Neural cell (in vitro differentiated cells): Measurements from ENCODE around the gene PDLIM3. TPM values are rescaled to one million over a fixed set of nuclear protein-coding genes. Genes with fewer than 3 reads are reported as not detected.
"Not testable (repeated sequence)": the region's sequence is repeated elsewhere in the genome, so short reads cannot be mapped to it uniquely, and the experiment has no call there.

Experiments
- H2AFZ ChIP-seq: fragments of 200-600, 300-800 bp; sonication (generic), shearing (Covaris generic); 2 replicates; pipeline ENCODE4 v1.6.0; 2014; ENCODE audit warnings: low read depth, mild to moderate bottlenecking, antibody characterized with exemption, low read length, moderate library complexity
- H3F3A ChIP-seq: fragments of 200-600 bp; shearing (Covaris generic); 2 replicates; pipeline ENCODE4 v1.6.1; 2016; ENCODE audit warnings: mild to moderate bottlenecking, moderate library complexity, mixed read lengths, antibody characterized with exemption, low read length; ENCODE audit not compliant: insufficient read depth, poor library complexity, severe bottlenecking
- H3K27ac ChIP-seq: fragments of 200-600, 300-800 bp; sonication (generic), shearing (Covaris generic); 2 replicates; pipeline ENCODE4 v1.5.1; 2014; ENCODE audit warnings: mild to moderate bottlenecking, low read length, moderate library complexity
- H3K27me3 ChIP-seq: fragments of 300-800, 200-600 bp; sonication (generic), shearing (Covaris generic); 2 replicates; pipeline ENCODE4 v1.6.0; 2014; ENCODE audit warnings: mild to moderate bottlenecking, low read depth, low read length, moderate library complexity; ENCODE audit not compliant: insufficient read depth
- H3K36me3 ChIP-seq: fragments of 300-800, 200-600 bp; sonication (generic), shearing (Covaris generic); 2 replicates; pipeline ENCODE4 v1.5.1; 2014; ENCODE audit warnings: mild to moderate bottlenecking, antibody characterized with exemption, low read length, moderate library complexity; ENCODE audit not compliant: insufficient read depth
- H3K4me2 ChIP-seq: fragments of 300-800, 200-600 bp; sonication (generic), shearing (Covaris generic); 2 replicates; pipeline ENCODE4 v1.6.0; 2014; ENCODE audit warnings: mild to moderate bottlenecking, low read length
- H3K4me3 ChIP-seq: fragments of 300-800, 200-600 bp; sonication (generic), shearing (Covaris generic); 2 replicates; pipeline ENCODE4 v1.5.1; 2014; ENCODE audit warnings: mild to moderate bottlenecking, low read length, moderate library complexity
- H3K79me2 ChIP-seq: fragments of 200-600 bp; shearing (Covaris generic); replicated peaks from 2 replicates; pipeline ENCODE4 v1.6.0; 2014; ENCODE audit warnings: mild to moderate bottlenecking, low read length, moderate library complexity; ENCODE audit not compliant: insufficient read depth
- H3K9ac ChIP-seq: fragments of 300-800, 200-600 bp; sonication (generic), shearing (Covaris generic); 2 replicates; pipeline ENCODE4 v1.6.1; 2016; ENCODE audit warnings: mild to moderate bottlenecking, low read length, mixed read lengths
- H3K9me2 ChIP-seq: fragments of 200-600 bp; shearing (Covaris generic); 2 replicates; pipeline ENCODE4 v1.6.1; 2016; ENCODE audit warnings: mild to moderate bottlenecking, low read length, mixed read lengths; ENCODE audit not compliant: insufficient read depth
- H3K9me3 ChIP-seq: fragments of 200-600, 300-800 bp; sonication (generic), shearing (Covaris generic); 2 replicates; pipeline ENCODE4 v1.6.1; 2016; ENCODE audit warnings: mild to moderate bottlenecking, mixed run types, low read length, moderate library complexity, mixed read lengths
- H4K20me1 ChIP-seq: fragments of 200-600 bp; shearing (Covaris generic); 2 replicates; pipeline ENCODE4 v1.6.1; 2016; ENCODE audit warnings: mild to moderate bottlenecking, mixed run types; ENCODE audit not compliant: insufficient read depth
- CTCF ChIP-seq: fragments of 450-650 bp; IDR thresholded peaks from 2 replicates; pipeline ENCODE4 v1.5.1; 2014; ENCODE audit warnings: antibody characterized with exemption, mild to moderate bottlenecking, moderate library complexity; ENCODE audit not compliant: poor library complexity, severe bottlenecking
- EP300 ChIP-seq: fragments of 450-650 bp; conservative IDR thresholded peaks from 2 replicates; pipeline ENCODE4 v1.6.1; 2014; ENCODE audit warnings: antibody characterized with exemption, mild to moderate bottlenecking, moderate library complexity; ENCODE audit not compliant: poor library complexity, severe bottlenecking
- EZH2 ChIP-seq: fragments of 200-600, 300-800 bp; shearing (Covaris generic), sonication (generic); IDR thresholded peaks from 2 replicates; pipeline ENCODE4 v1.6.1; 2014; ENCODE audit warnings: antibody characterized with exemption, low read length, borderline replicate concordance, mild to moderate bottlenecking; ENCODE audit not compliant: insufficient read depth, poor library complexity, severe bottlenecking
- MXI1 ChIP-seq: fragments of 450-650 bp; conservative IDR thresholded peaks from 2 replicates; pipeline ENCODE4 v1.6.1; 2014; ENCODE audit warnings: antibody characterized with exemption, mild to moderate bottlenecking; ENCODE audit not compliant: poor library complexity, severe bottlenecking
- POLR2AphosphoS5 ChIP-seq: IDR thresholded peaks from 2 replicates; pipeline ENCODE4 v1.6.1; 2012
- RAD21 ChIP-seq: fragments of 450-650 bp; conservative IDR thresholded peaks from 2 replicates; pipeline ENCODE4 v1.6.1; 2014; ENCODE audit warnings: antibody characterized with exemption, mild to moderate bottlenecking, moderate library complexity
- REST ChIP-seq: IDR thresholded peaks from 2 replicates; pipeline ENCODE4 v1.6.1; 2012; ENCODE audit warnings: borderline replicate concordance
- SMC3 ChIP-seq: fragments of 450-650 bp; conservative IDR thresholded peaks from 2 replicates; pipeline ENCODE4 v1.6.1; 2014; ENCODE audit warnings: antibody characterized with exemption, mild to moderate bottlenecking, moderate library complexity; ENCODE audit not compliant: poor library complexity
- TAF1 ChIP-seq: IDR thresholded peaks from 2 replicates; pipeline ENCODE4 v1.6.1; 2012; ENCODE audit warnings: low read depth
- polyA plus RNA-seq: library from polyadenylated mRNA; depleted of rRNA; stranded (reverse); fragments of >200 nt; gene quantifications from 2 replicates; pipeline ENCODE4 v1.2.3, GENCODE V29; 2014

PDLIM3 gene
- polyA plus RNA-seq, 1 donor from 2014 or later, result 1.8 TPM

- TF ChIP-seq POLR2AphosphoS5, result no peak
- no peak for TF ChIP-seq REST
- TF ChIP-seq EZH2, result no peak
- TF ChIP-seq MXI1, result no peak
- no peak for TF ChIP-seq EP300
- TF ChIP-seq CTCF, result no peak
- no peak for TF ChIP-seq RAD21
- TF ChIP-seq TAF1, result no peak
- Histone ChIP-seq H4K20me1 (no peaks in the 10 kb centered on the region), H3F3A (no peaks in the 10 kb centered on the region), H2AFZ (no peak overlapping the region), H3K27me3 (no peaks in the 10 kb centered on the region), H3K4me2 (no peak overlapping the region), H3K4me3 (no peak overlapping the region), H3K79me2 (no peaks in the 10 kb centered on the region), H3K36me3 (no peaks in the 10 kb centered on the region), H3K9me3 (no peaks in the 10 kb centered on the region), H3K9me2 (no peaks in the 10 kb centered on the region), H3K9ac (no peak overlapping the region), H3K27ac (no peak overlapping the region)
Measured at GRCh38 chr4:185513489-185514181, 21.7 kb downstream of the PDLIM3 start.

GRCh38 chr4:185512516-185512915, 22.8 kb downstream of the PDLIM3 start:
- Histone ChIP-seq H4K20me1 (no peaks in the 10 kb centered on the region), H3K4me2 (no peak overlapping the region), H3K36me3 (no peaks in the 10 kb centered on the region), H3K9me2 (no peaks in the 10 kb centered on the region), H3F3A (no peaks in the 10 kb centered on the region), H3K27ac (no peak overlapping the region), H3K9ac (no peak overlapping the region), H3K9me3 (no peaks in the 10 kb centered on the region), H3K27me3 (no peaks in the 10 kb centered on the region), H2AFZ (no peak overlapping the region), H3K4me3 (no peak overlapping the region), H3K79me2 (no peaks in the 10 kb centered on the region)
- TF ChIP-seq TAF1 (no peak), EZH2 (no peak), CTCF (no peak), POLR2AphosphoS5 (no peak), SMC3 (no peak), REST (no peak), MXI1 (no peak)

- H2AFZ ChIP-seq, H3K4me2 ChIP-seq, H3K36me3 ChIP-seq, H3F3A ChIP-seq, H3K27ac ChIP-seq, H3K9me3 ChIP-seq, H4K20me1 ChIP-seq, H3K27me3 ChIP-seq, H3K4me3 ChIP-seq, H3K9ac ChIP-seq, H3K9me2 ChIP-seq, H3K79me2 ChIP-seq: not testable (repeated sequence)
Measured at GRCh38 chr4:185511243-185511642, 24.1 kb downstream of the PDLIM3 start.
